Progenitor cell of endocrine pancreas (in vitro differentiated cells): ENCODE data around the gene KBTBD2. TPM values are rescaled to one million over a fixed set of nuclear protein-coding genes. Genes with fewer than 3 reads are reported as not detected.

Source experiments
- DNase-seq: peaks from one replicate; pipeline ENCODE4 v3.0.0; 2021; ENCODE audit warnings: low spot score; ENCODE audit not compliant: unreplicated experiment
- H3K27ac Mint-ChIP-seq: 2 replicates; pipeline ENCODE4 v1.8.0; 2021; ENCODE audit warnings: mild to moderate bottlenecking, moderate library complexity, mixed read lengths
- H3K27me3 Mint-ChIP-seq: 2 replicates; pipeline ENCODE4 v1.8.0; 2021; ENCODE audit warnings: mixed read lengths
- H3K36me3 Mint-ChIP-seq: 2 replicates; pipeline ENCODE4 v1.8.0; 2022; ENCODE audit warnings: mixed read lengths; ENCODE audit not compliant: insufficient read depth
- H3K4me1 Mint-ChIP-seq: 2 replicates; pipeline ENCODE4 v1.8.0; 2021; ENCODE audit warnings: low read depth, mixed read lengths
- H3K4me3 Mint-ChIP-seq: 2 replicates; pipeline ENCODE4 v1.8.0; 2021; ENCODE audit warnings: low read depth, mild to moderate bottlenecking, moderate library complexity, mixed read lengths
- H3K9me3 Mint-ChIP-seq: 2 replicates; pipeline ENCODE4 v1.8.0; 2021; ENCODE audit warnings: low read depth, mixed read lengths
- CTCF ChIP-seq: fragments of 200-600 bp; sonication (generic); IDR thresholded peaks from one replicate; pipeline ENCODE4 v1.5.0; 2021; ENCODE audit warnings: antibody characterized with exemption, mild to moderate bottlenecking; ENCODE audit not compliant: unreplicated experiment
- long read RNA-seq: library from polyadenylated mRNA; unstranded; transcript quantifications from one replicate; pipeline ENCODE4 v2.0.0, GENCODE V29; 2020
- total RNA-seq: library from RNA; stranded (reverse); gene quantifications from 2 replicates; pipeline ENCODE4 v1.2.1, GENCODE V29; 2021

KBTBD2 gene
- 47.5 and 48.1 TPM in 2 replicates for total RNA-seq
- long read RNA-seq, transcript KBTBD2-201 (4 exons, 3,745 nt), result major isoform, 8 of 42 reads
- long read RNA-seq, partial matches to known transcripts, result 13 of 42 reads
- long read RNA-seq, other reads (novel, unspliced or antisense), result 21 of 42 reads

GRCh38 chr7:32891043-32891799 lies at the start of gene KBTBD2:
TSS of gene KBTBD2 (minus strand) at chr7:32891760. CDS start at chr7:32879604, 12,156 bp downstream.
- Mint-ChIP-seq H3K4me1 (peaks cover 55% of the 10 kb centered on the region), H3K27me3 (no peaks in the 10 kb centered on the region)
- DNase-seq, result peak; percentile 65

GRCh38 chr7:32941181-32941580 lies 49.6 kb upstream of the KBTBD2 start:
- no peak for TF ChIP-seq CTCF
- Mint-ChIP-seq H3K4me1 (peaks cover 16% of the 10 kb centered on the region), H3K9me3 (peaks cover 3% of the 10 kb centered on the region), H3K27ac (peak overlapping the region; percentile 94), H3K36me3 (peaks cover 10% of the 10 kb centered on the region), H3K27me3 (peaks cover 6% of the 10 kb centered on the region), H3K4me3 (peak overlapping the region; percentile 85)
- no peak for DNase-seq

More at GRCh38 chr7:32891043-32891799, at the start of gene KBTBD2:
- H3K36me3 Mint-ChIP-seq, result no peaks in the 10 kb centered on the region
- peak within 1 kb of the TSS; percentile 99 for H3K27ac Mint-ChIP-seq
- no peaks in the 10 kb centered on the region for H3K9me3 Mint-ChIP-seq
- no peak for TF ChIP-seq CTCF
- peak within 1 kb of the TSS; percentile 96 for H3K4me3 Mint-ChIP-seq

GRCh38 chr7:32937344-32938174 lies 46.0 kb upstream of the KBTBD2 start:
- Mint-ChIP-seq H3K36me3 (peaks cover 11% of the 10 kb centered on the region), H3K27ac (no peak overlapping the region), H3K4me3 (no peak overlapping the region), H3K4me1 (peaks cover 18% of the 10 kb centered on the region), H3K27me3 (no peaks in the 10 kb centered on the region), H3K9me3 (no peaks in the 10 kb centered on the region)
- DNase-seq, result no peak
- TF ChIP-seq CTCF, result no peak

- H3K36me3 Mint-ChIP-seq, result peaks cover 11% of the 10 kb centered on the region
- no peak for DNase-seq
- H3K9me3 Mint-ChIP-seq, result no peaks in the 10 kb centered on the region
- H3K27ac Mint-ChIP-seq, result no peak overlapping the region
- H3K4me3 Mint-ChIP-seq, result no peak overlapping the region
- TF ChIP-seq CTCF, result no peak
- H3K4me1 Mint-ChIP-seq, result peaks cover 13% of the 10 kb centered on the region
- H3K27me3 Mint-ChIP-seq, result no peaks in the 10 kb centered on the region
Measured at GRCh38 chr7:32936689-32937088, 45.1 kb upstream of the KBTBD2 start.

GRCh38 chr7:32935558-32935957 lies 44.0 kb upstream of the KBTBD2 start:
- peaks cover 5% of the 10 kb centered on the region for H3K4me1 Mint-ChIP-seq
- no peak overlapping the region for H3K4me3 Mint-ChIP-seq
- no peaks in the 10 kb centered on the region for H3K9me3 Mint-ChIP-seq
- H3K27ac Mint-ChIP-seq, result no peak overlapping the region
- TF ChIP-seq CTCF, result no peak
- H3K36me3 Mint-ChIP-seq, result peaks cover 17% of the 10 kb centered on the region
- no peaks in the 10 kb centered on the region for H3K27me3 Mint-ChIP-seq
- no peak for DNase-seq
